PFSK-1 (cell line): Measurements from ENCODE around the gene RAP1GAP.

Experiments
- FOXP2 ChIP-seq: optimal IDR thresholded peaks from 2 replicates; pipeline ENCODE3; 2011; ENCODE audit warnings: borderline replicate concordance, control low read depth, inconsistent platforms; ENCODE audit not compliant: insufficient read depth; ENCODE audit errors: extremely low read length, extremely low read depth
- POLR2AphosphoS5 ChIP-seq: IDR thresholded peaks from 2 replicates; pipeline ENCODE4 v1.6.1; 2012; ENCODE audit warnings: low read depth, mild to moderate bottlenecking, control low read depth, low read length, moderate library complexity
- REST ChIP-seq, 2 experiments: IDR thresholded peaks; 2 replicates each; pipeline versions ENCODE4 v1.6.1 to v1.8.0; 2011 to 2012; ENCODE audit warnings: low read depth in 2 of 2, low read length in 2 of 2, control low read depth in 1 of 2, inconsistent platforms in 1 of 2, mild to moderate bottlenecking in 1 of 2, moderate library complexity in 1 of 2; ENCODE audit not compliant: insufficient read depth in 1 of 2
- SIN3A ChIP-seq: IDR thresholded peaks from 2 replicates; pipeline ENCODE4 v1.6.1; 2012; ENCODE audit warnings: mild to moderate bottlenecking, low read length, moderate library complexity, borderline replicate concordance; ENCODE audit not compliant: insufficient read depth
- TAF1 ChIP-seq: IDR thresholded peaks from 2 replicates; pipeline ENCODE4 v1.6.1; 2012; ENCODE audit warnings: low read length, control low read depth, borderline replicate concordance; ENCODE audit not compliant: insufficient read depth

Gene RAP1GAP

DNA sequence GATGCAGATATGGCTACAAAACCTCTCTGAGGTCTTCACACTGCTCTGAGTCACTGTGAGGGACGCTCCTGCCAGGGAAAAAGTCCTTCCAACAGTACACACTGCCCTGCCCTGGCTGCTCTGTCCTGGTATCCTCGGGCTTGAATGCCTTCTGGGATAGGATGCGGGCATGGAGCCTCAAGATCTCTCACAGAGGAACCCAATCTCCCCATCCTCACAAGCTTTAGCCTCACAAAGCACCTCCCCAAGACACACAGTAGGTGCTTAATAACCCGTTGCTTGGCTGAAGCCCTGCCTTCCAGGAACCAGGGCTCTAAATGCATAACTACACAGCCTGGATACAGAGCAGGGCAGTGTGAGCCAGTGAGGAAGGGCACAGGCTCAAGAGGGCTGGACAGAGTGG lies 9.2 kb downstream of the RAP1GAP start:
- TF ChIP-seq SIN3A, result no peak
- no peak for TF ChIP-seq TAF1
- no peak for TF ChIP-seq FOXP2
- no peak for TF ChIP-seq REST (IDR thresholded peaks at IDR 0.05; ENCODE audit: insufficient read depth in 1 of 2, low read depth in 2 of 2, low read length in 2 of 2)
- no peak for TF ChIP-seq POLR2AphosphoS5

DNA sequence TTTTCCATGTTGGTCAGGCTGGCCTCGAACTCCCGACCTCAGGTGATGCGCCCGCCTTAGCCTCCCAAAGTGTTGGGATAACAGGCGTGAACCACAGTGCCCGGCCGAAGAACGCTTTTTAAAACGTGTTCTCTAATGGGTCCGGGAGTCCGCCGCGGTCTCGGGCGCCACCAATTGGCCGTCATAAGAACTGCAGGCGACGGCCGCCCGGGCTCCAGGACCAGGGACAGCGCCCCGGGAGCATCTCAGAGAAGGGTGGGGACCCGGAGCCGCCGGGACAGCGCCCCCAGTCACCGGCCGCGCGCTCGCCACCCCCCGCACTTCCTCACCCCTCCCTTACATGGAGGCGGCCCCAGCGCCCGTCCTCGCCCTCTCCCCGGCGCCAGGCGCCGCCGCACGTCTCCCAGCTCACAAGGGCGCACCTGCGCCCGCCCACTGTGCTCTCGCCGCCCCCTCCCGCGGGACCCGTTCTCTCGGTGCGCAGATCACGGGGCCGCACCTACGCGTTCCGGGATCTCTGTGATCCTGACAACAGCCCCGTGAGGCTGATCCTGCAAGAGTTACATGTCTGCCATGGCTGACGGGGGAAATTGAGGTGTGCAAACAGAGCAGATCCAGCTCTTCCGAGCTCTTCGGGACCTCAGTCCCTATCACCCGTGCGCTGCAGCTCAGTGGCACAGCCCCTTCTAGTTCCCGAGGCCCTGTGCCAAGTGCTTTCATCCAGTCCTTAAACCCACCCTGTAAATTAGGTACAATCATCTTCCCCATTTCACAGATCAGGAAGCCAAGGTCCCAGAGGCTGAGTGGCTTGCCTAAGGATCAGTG lies 9.8 kb downstream of the RAP1GAP start:
- TF ChIP-seq FOXP2, result peak; percentile 39
- peak; percentile 94 to 98 for TF ChIP-seq REST (IDR thresholded peaks at IDR 0.05; ENCODE audit: insufficient read depth in 1 of 2, low read depth in 2 of 2, low read length in 2 of 2)
- TF ChIP-seq POLR2AphosphoS5, result no peak
- TF ChIP-seq SIN3A, result peak; percentile 84; the same call in 1 of the 2 replicates

GRCh38 chr1:21657456-21658190 lies 11.5 kb downstream of the RAP1GAP start:
- TF ChIP-seq TAF1 (no peak), POLR2AphosphoS5 (no peak), SIN3A (no peak), FOXP2 (no peak), REST (IDR thresholded peaks at IDR 0.05; ENCODE audit: insufficient read depth in 1 of 2, low read depth in 2 of 2, low read length in 2 of 2) (no peak)

GRCh38 chr1:21655748-21656147 lies 13.4 kb downstream of the RAP1GAP start:
- TF ChIP-seq TAF1 (no peak), SIN3A (no peak), REST (IDR thresholded peaks at IDR 0.05; ENCODE audit: insufficient read depth in 1 of 2, low read depth in 2 of 2, low read length in 2 of 2) (peak in 1 of 2 experiments; percentile 33; a peak in 1 of 4 replicates)

- no peak for TF ChIP-seq SIN3A
- no peak for TF ChIP-seq POLR2AphosphoS5
- TF ChIP-seq TAF1, result no peak
- no peak for TF ChIP-seq REST (IDR thresholded peaks at IDR 0.05; ENCODE audit: insufficient read depth in 1 of 2, low read depth in 2 of 2, low read length in 2 of 2)
- no peak for TF ChIP-seq FOXP2
Observed at GRCh38 chr1:21655259-21655658, 13.9 kb downstream of the RAP1GAP start.
